Kidney glomerular epithelial cell (primary cell): ENCODE data around the gene NR2F2.

Source experiments
- DNase-seq: peaks from one replicate; lab custom pipeline; 2025; lab: John Stamatoyannopoulos, UW

Gene NR2F2

DNA sequence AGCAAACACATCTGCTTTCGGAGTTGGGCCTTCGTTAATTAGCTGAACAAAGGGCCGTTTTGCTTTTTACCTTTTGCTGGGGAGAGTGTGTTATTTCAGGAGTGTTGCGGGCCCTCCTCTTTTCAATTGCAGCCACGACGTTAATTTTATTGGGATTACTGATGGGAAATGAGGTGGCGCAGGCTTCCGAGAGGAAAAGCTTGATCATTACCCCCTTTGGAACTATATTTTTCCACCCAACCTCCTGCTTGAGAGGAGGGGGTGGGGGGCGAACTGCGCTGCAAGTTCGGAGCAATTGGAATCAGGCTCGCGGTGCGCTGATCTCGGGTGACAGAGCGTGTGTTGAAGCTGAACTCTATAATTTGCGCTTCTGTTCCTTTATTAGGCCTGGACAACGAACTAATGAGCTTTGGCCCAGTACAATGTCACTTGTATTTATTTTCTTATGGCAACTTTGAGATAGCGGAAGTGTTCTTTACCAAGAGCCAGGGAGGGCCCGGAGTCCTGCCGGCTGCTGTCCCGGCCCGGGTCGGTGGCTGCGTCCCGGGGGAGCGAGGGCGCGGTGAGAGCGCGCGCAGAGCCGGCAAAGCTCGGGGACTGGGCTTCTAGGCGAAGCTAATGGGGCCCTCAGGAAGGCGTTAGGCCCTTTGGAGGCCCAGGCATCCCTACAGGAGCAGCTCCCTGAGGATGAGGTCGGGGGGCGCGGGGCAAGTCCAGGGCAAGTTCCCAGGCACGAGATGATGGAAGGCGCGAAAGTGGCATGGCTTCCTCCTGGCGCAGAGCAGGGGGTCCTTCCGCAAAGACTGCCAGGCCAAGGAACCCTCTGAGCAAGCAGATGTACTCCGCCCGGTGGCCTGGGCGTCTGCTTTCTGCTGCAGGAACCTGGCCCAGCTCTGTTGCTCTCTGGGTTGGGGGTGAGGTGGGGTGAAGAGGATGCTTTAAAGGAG lies 12.9 kb downstream of the NR2F2 start:
- DNase-seq, result no peak

DNA sequence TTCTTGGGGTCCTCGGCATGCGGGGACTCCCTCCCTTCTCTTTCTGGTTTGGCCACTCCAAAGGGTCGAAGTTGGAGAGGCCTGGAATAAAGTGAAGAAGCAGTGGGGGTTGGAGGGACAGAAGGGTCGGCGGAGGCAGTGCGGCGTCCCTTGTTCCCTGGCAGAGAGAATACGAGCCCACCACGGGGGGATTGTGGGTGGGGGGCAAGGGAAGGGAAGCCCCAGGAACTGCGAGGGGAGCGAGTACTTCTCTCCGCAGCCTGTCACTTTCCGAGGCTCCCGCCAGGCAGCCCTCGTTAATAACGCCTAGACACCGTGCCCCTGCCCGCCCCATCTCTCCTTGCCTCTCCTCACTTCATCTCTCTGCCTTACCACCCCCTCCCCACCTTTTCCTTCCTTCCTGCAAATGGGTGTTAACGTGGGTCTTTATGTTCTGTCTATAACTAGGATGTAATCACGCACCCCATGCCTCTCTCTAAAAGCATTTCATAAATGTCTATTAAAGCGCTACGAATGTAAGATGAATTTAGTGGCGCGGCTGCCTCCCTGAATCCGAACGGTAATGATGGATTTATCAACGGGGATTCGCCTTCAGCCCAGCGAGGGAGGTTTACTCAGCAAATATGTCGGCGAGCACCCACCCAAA lies 13.7 kb downstream of the NR2F2 start:
- DNase-seq, result no peak

DNA sequence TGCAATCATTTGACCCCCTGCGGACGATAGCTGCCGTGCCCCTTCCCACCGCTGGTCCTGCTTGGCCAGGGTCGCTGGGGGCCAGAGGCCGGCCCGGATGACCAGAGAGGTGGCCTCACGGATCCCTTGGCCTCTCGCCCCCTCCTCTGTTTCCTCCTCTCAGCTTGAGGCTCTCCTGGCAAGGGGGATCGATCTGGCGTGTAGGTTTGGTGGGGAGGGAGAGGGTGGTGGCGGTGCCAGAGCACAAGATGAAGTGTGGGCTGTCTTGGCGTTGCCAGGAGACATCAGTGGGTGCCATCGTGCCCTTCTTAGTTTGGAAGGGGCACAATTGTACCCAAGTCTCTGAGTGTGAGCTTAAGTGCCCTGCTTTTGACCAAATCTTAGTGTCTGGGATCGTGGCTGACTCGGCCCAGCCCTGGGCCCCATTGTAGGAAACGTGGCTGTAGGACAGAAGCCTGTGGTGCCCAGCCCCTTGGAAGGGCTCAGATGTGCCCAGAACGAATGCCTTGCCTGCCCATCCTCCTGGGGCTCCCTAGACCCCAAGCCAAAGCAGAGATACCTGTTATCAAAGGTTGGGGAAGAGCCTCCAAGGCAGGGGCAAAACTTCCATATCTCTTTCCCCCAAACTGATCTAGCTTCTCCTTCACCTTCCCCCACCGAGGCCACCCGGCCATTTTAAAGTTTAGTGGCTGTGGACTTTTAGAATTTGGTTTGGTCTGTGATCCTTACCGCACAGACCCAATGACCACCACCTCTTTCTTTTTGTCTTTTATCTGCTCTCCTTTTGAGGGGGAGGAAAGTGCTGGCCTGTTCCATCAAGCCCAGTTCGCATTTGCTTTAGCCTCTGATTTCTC lies 14.4 kb downstream of the NR2F2 start:
- no peak for DNase-seq

DNA sequence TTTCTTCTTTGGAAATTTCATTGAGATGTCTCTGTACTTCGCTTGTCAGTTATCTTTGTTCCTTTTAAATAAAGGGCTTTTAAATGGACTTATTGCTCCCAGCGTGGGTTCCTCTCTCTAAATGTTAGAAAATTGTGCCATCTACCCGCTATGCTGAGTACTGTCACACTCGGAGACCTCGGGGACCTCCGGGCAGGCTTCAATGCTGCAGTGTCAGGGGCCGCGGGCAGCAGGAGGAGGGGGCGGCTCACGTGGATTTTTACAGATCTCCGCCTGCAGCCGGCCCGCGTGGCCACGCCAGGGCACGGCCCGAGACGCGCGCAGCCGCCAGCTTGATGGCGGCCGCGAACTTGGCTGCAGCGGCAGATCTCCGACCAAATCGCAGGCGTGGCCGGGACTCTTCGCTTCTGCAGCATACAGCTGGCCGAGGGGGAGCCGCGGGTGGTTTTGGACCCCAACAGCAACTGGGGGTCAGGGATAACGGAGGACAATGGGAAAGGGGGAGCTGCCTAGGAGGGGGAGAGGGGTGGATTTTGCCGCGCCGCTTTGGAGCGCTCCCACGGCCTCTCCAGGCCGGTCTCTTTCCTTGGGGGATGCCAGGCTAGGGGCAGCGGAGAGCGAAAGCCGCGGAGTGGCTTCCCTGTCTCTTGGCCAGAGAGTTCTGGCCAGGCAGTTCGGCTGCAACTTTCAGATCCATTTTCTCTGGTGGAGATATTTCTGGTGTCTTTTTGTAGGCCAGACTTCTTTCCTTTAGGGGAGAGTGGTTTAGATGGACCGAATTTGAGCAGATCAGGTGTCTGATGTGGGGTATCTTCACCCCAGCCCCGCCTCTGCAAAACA lies 15.3 kb downstream of the NR2F2 start:
- DNase-seq, result no peak

DNA sequence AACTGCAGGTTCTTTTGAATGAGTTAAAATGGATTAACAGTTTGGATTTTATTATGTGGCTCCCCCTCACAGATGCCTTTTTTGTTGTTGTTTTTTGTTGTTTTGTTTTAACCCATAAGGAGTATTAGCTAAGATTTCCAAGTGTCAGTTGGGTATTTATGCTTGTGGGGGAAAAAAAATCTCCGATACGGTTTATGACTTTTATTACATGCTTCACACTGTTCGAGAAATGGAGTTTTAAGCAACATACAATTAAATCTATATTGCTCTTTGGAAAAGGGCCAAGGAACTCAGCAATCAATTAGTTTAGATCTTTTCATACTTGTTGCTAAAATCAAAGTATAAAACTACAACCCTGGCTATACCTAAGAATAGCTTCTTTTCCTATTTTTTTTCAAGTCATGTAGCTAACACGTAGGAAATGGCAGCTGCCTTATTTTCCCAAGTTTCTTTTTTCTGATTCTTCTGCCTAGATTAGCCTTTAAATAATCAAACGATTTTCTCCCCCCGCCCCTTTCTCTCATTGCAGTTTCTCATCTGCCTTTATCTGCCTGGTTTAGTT lies 16.0 kb downstream of the NR2F2 start:
- no peak for DNase-seq

- DNase-seq, result no peak
These were observed 16.9 kb downstream of the NR2F2 start for GRCh38 chr15:96347181-96348111.

GRCh38 chr15:96348112-96349027 lies 17.9 kb downstream of the NR2F2 start:
- DNase-seq, result no peak

GRCh38 chr15:96349034-96349856 lies 18.7 kb downstream of the NR2F2 start:
- no peak for DNase-seq

DNA sequence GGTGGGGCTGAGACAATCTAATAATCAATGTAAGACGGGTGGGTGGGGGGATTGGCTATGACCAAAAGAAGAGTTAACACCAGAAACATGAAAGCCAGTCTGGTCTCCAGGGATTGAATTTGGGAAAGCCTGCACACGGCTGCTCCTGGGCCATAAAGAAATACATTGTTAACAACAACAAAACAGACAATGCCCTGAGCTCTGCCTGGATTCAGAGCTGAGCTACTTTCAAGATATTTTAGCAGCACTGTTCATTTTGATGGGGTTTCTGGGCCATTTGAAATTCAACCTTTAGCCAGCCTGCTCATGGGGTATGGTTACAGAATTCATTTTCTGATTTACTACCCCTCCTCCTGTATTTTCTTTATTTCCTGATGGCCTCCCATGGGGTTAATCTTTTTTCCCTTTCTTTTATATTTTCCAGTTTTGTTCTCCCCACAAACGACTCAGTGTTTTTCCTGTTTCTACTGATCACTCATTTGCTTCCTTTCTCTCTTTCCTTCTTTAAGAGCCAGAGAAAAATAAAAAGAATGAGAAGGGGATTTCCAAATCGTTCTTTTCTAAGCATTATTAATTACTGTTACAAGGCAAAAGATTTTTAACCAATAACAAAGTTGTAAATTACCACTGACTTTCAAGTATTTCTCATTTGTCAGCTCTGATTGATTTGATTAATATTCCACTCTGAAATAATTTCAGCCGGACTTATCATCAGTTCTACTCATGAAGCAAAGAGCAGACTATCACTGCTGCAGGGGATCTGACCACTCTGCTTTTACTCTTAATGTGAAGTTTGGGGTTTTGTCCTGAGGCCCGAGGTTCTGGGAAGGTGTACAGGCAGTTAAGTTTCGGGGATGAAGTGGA lies 19.6 kb downstream of the NR2F2 start:
- DNase-seq, result no peak

DNA sequence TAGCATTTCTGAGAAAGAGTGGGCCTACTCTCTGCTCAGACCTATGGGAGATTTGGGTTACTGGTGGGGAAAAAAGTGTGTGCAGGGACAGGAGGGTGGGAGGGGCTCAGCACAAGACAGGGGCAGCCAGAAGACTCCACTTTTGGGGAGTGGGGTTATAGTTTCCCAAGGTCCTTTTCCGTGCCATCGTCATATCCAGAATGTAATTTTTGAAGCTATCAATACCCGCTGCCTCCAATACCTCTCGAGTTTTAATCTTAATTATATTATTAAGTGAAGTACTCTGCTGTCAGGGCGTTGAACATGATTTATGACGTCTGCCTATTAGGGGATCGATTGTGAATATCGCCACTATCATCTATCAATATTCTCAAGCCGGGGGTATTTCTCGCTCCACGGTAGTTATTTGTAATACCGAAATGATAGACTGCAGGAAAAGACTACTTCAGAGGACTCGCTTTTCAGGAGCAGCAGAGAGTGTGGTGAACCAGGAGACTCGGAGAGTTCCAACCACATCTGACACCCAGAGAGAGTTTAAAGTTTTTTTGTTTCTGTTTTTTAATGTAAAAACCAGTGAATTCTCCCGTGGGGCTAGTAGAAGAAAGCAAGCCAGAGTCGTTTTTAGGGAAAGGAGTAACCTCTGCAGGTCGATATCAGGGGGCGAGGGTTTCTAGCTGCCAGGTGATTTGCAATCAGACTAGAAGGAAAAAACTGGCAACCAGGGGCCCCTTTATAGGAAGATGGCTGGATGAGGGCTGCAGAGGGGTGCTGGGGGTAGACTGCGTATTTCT lies 20.6 kb downstream of the NR2F2 start:
- DNase-seq, result no peak

- DNase-seq, result no peak
These were observed 21.5 kb downstream of the NR2F2 start for GRCh38 chr15:96351761-96352603.

GRCh38 chr15:96352604-96353405 lies 22.3 kb downstream of the NR2F2 start:
- DNase-seq, result no peak

- DNase-seq, result no peak
These were observed 23.0 kb downstream of the NR2F2 start for GRCh38 chr15:96353416-96353929.
